Inferior parietal cortex (tissue), 1 donor: ENCODE results near the gene ANKHD1.
"Not testable (repeated sequence)": the region's sequence is repeated elsewhere in the genome, so short reads cannot be mapped to it uniquely, and the experiment has no call there.

ENCODE experiments used
- DNase-seq: peaks from one replicate; pipeline ENCODE4 v3.0.0-alpha.2; 2016; ENCODE audit errors: extremely low spot score

ANKHD1 gene

GRCh38 chr5:140381351-140381750, 20.3 kb upstream of the ANKHD1 start:
- no peak for DNase-seq

- DNase-seq, result no peak
Observed at GRCh38 chr5:140381972-140382371, 19.7 kb upstream of the ANKHD1 start.

GRCh38 chr5:140382866-140383265, 18.8 kb upstream of the ANKHD1 start:
- no peak for DNase-seq

GRCh38 chr5:140383300-140383699, 18.3 kb upstream of the ANKHD1 start:
- DNase-seq, result no peak

- DNase-seq, result no peak
Observed at GRCh38 chr5:140388052-140388451, 13.6 kb upstream of the ANKHD1 start.

- no peak for DNase-seq
Observed at GRCh38 chr5:140391312-140391711, 10.3 kb upstream of the ANKHD1 start.

- DNase-seq, result no peak
Observed at GRCh38 chr5:140391732-140392131, 9.9 kb upstream of the ANKHD1 start.

- no peak for DNase-seq
Observed at GRCh38 chr5:140393738-140394137, 7.9 kb upstream of the ANKHD1 start.

GRCh38 chr5:140398379-140398811, 3.2 kb upstream of the ANKHD1 start:
- DNase-seq, result no peak

GRCh38 chr5:140399979-140400729, 1.5 kb upstream of the ANKHD1 start:
- peak; percentile 15 for DNase-seq

GRCh38 chr5:140400730-140401361, 787 bp upstream of the ANKHD1 start:
- DNase-seq, result peak; percentile 98

- DNase-seq, result peak; percentile 18
Observed at GRCh38 chr5:140402258-140403074, 833 bp downstream of the ANKHD1 start.

- DNase-seq, result no peak
Observed at GRCh38 chr5:140403613-140404012, 2.0 kb downstream of the ANKHD1 start.

- no peak for DNase-seq
Observed at GRCh38 chr5:140408750-140409241, 7.2 kb downstream of the ANKHD1 start.

- no peak for DNase-seq
Observed at GRCh38 chr5:140413230-140413629, 11.6 kb downstream of the ANKHD1 start.

GRCh38 chr5:140417235-140417634, 15.6 kb downstream of the ANKHD1 start:
- no peak for DNase-seq

GRCh38 chr5:140418862-140419520, 17.4 kb downstream of the ANKHD1 start:
- no peak for DNase-seq

- no peak for DNase-seq
Observed at GRCh38 chr5:140420226-140420570, 18.6 kb downstream of the ANKHD1 start.

GRCh38 chr5:140420665-140421361, 19.2 kb downstream of the ANKHD1 start:
- DNase-seq, result no peak

- not testable (repeated sequence) for DNase-seq
Observed at GRCh38 chr5:140421375-140421774, 19.7 kb downstream of the ANKHD1 start.

GRCh38 chr5:140423609-140424008, 22.0 kb downstream of the ANKHD1 start:
- no peak for DNase-seq
